WTC11 (cell line): Measurements from ENCODE around the gene DNM1L. TPM values are rescaled to one million over a fixed set of nuclear protein-coding genes. Genes with fewer than 3 reads are reported as not detected.

Experiments used
- ATAC-seq: fragments of 200-7000 bp; cut with Tn5 transposase; 2 replicates; pipeline ENCODE4 v1.10.0; 2021; ENCODE audit warnings: mild to moderate bottlenecking, moderate library complexity
- CTCF ChIA-PET: fragments of 300-600 bp; sonication (Branson Sonifier 250); formaldehyde crosslinking; loops from one replicate; lab custom pipeline; 2021; ENCODE audit warnings: antibody characterized with exemption; lab: Charles Lee
- POLR2A ChIA-PET: fragments of 350-600 bp; sonication (Branson Sonifier 250); formaldehyde crosslinking; loops from one replicate; lab custom pipeline; 2021; ENCODE audit warnings: antibody characterized with exemption; lab: Charles Lee
- DNase-seq: peaks from one replicate; pipeline ENCODE4 v3.0.0; 2021; ENCODE audit warnings: low spot score
- H3K27ac Mint-ChIP-seq: 2 replicates; pipeline ENCODE4 v1.8.0; 2021; ENCODE audit warnings: mixed read lengths
- H3K27me3 Mint-ChIP-seq: 2 replicates; pipeline ENCODE4 v1.8.0; 2021; ENCODE audit warnings: low read depth, mild to moderate bottlenecking, moderate library complexity, mixed read lengths
- H3K36me3 Mint-ChIP-seq: 2 replicates; pipeline ENCODE4 v1.8.0; 2021; ENCODE audit warnings: mixed read lengths
- H3K4me1 Mint-ChIP-seq: 2 replicates; pipeline ENCODE4 v1.8.0; 2022; ENCODE audit warnings: mixed read lengths
- H3K4me3 Mint-ChIP-seq: 2 replicates; pipeline ENCODE4 v1.8.0; 2021; ENCODE audit warnings: mild to moderate bottlenecking, moderate library complexity, mixed read lengths
- H3K9me3 Mint-ChIP-seq: 2 replicates; pipeline ENCODE4 v1.8.0; 2021; ENCODE audit warnings: mixed read lengths
- CREB1 ChIP-seq: sonication (generic); formaldehyde crosslinking; IDR thresholded peaks from 2 replicates; pipeline ENCODE4 v1.8.0; 2023; ENCODE audit warnings: mild to moderate bottlenecking, missing genetic modification reagents
- CREM ChIP-seq: sonication (generic); formaldehyde crosslinking; IDR thresholded peaks from 2 replicates; pipeline ENCODE4 v1.8.1; 2022; ENCODE audit warnings: mild to moderate bottlenecking, missing genetic modification reagents, moderate library complexity
- ELF4 ChIP-seq: sonication (generic); formaldehyde crosslinking; IDR thresholded peaks from 2 replicates; pipeline ENCODE4 v1.8.1; 2022; ENCODE audit warnings: low read depth, mild to moderate bottlenecking, moderate library complexity, missing genetic modification reagents
- EMX1 ChIP-seq: fragments of 250-450 bp; sonication (Bioruptor Pico); IDR thresholded peaks from 2 replicates; pipeline ENCODE4 v1.8.0; 2021; ENCODE audit warnings: mild to moderate bottlenecking
- ETV6 ChIP-seq: sonication (generic); formaldehyde crosslinking; IDR thresholded peaks from 2 replicates; pipeline ENCODE4 v1.8.1; 2022; ENCODE audit warnings: mild to moderate bottlenecking, missing genetic modification reagents
- GRHL2 ChIP-seq: fragments of 250-450 bp; sonication (Bioruptor Pico); IDR thresholded peaks from 2 replicates; pipeline ENCODE4 v1.8.0; 2022; ENCODE audit warnings: mild to moderate bottlenecking, moderate library complexity; ENCODE audit not compliant: insufficient replicate concordance, severe bottlenecking
- MYBL2 ChIP-seq: sonication (generic); formaldehyde crosslinking; IDR thresholded peaks from 2 replicates; pipeline ENCODE4 v1.8.1; 2023; ENCODE audit warnings: mild to moderate bottlenecking, moderate library complexity, missing genetic modification reagents
- NR2C2 ChIP-seq: sonication (generic); formaldehyde crosslinking; IDR thresholded peaks from 2 replicates; pipeline ENCODE4 v1.8.0; 2022; ENCODE audit warnings: mild to moderate bottlenecking, missing genetic modification reagents
- SOX15 ChIP-seq: fragments of 250-450 bp; sonication (Bioruptor Pico); IDR thresholded peaks from 2 replicates; pipeline ENCODE4 v1.9.0; 2021; ENCODE audit warnings: mild to moderate bottlenecking
- TP53 ChIP-seq: sonication (generic); formaldehyde crosslinking; IDR thresholded peaks from 2 replicates; pipeline ENCODE4 v1.8.1; 2023; ENCODE audit warnings: mild to moderate bottlenecking, missing genetic modification reagents
- ZNF396 ChIP-seq: fragments of 250-450 bp; sonication (Bioruptor Pico); IDR thresholded peaks from 2 replicates; pipeline ENCODE4 v1.8.0; 2021; ENCODE audit warnings: mild to moderate bottlenecking, moderate library complexity, borderline replicate concordance
- ZNF416 ChIP-seq: fragments of 250-450 bp; sonication (Bioruptor Pico); IDR thresholded peaks from 2 replicates; pipeline ENCODE4 v1.9.0; 2021; ENCODE audit warnings: mild to moderate bottlenecking, inconsistent platforms
- total RNA-seq: library from RNA; stranded (reverse); gene quantifications from 3 replicates; pipeline ENCODE4 v1.2.3, GENCODE V29; 2021
- TF ChIP-seq, protein P1 (sequence below): fragments of 200-600 bp; IDR thresholded peaks from 2 replicates; pipeline ENCODE4 v1.8.0; 2022; ENCODE audit warnings: antibody characterized with exemption
- TF ChIP-seq, protein P2 (sequence below): sonication (generic); formaldehyde crosslinking; IDR thresholded peaks from 2 replicates; pipeline ENCODE4 v1.8.1; 2023; ENCODE audit warnings: mild to moderate bottlenecking, missing genetic modification reagents
- TF ChIP-seq, protein P3 (sequence below): fragments of 250-450 bp; sonication (Bioruptor Pico); IDR thresholded peaks from 2 replicates; pipeline ENCODE4 v1.9.0; 2021; ENCODE audit warnings: mild to moderate bottlenecking, borderline replicate concordance
- TF ChIP-seq, protein P4 (sequence below): sonication (generic); formaldehyde crosslinking; IDR thresholded peaks from 2 replicates; pipeline ENCODE4 v1.8.0; 2022; ENCODE audit warnings: mild to moderate bottlenecking, missing genetic modification reagents
- TF ChIP-seq, protein P5 (sequence below): sonication (generic); formaldehyde crosslinking; IDR thresholded peaks from 2 replicates; pipeline ENCODE4 v1.8.1; 2022; ENCODE audit warnings: missing genetic modification reagents, borderline replicate concordance
- TF ChIP-seq, protein P6 (sequence below): sonication (generic); formaldehyde crosslinking; IDR thresholded peaks from 2 replicates; pipeline ENCODE4 v1.8.1; 2023; ENCODE audit warnings: mild to moderate bottlenecking, missing genetic modification reagents, moderate library complexity
- TF ChIP-seq, protein P7 (sequence below): fragments of 250-450 bp; sonication (Bioruptor Pico); IDR thresholded peaks from 2 replicates; pipeline ENCODE4 v1.8.0; 2021; ENCODE audit warnings: mild to moderate bottlenecking
- TF ChIP-seq, protein P8 (sequence below): fragments of 250-450 bp; sonication (Bioruptor Pico); IDR thresholded peaks from 2 replicates; pipeline ENCODE4 v1.9.0; 2021; ENCODE audit warnings: mild to moderate bottlenecking

The DNM1L gene
- total RNA-seq, 1 experiment from 2014 or later, result 74.3 TPM

DNA sequence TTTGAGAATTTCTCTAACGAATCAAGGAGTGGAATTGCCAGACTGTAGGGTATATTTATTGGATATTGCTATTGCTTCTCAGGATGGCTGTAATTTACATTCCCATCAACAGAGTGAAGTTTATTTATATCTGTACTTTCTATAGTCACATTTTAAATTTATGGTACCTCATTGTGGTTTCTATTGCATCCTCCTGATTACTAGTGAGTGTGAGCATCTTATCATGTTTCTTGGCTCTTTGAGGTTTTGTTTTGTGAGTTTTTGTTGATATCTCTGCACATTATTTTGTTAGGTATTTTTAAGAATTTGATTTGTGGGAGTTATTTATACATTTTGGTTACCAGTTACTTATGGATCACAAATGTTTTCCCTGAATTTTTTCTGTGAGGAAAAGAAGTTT, 13.9 kb downstream of the DNM1L start:
- DNase-seq, result no peak
- no peak for TF ChIP-seq CREM (CRISPR knock-in tag)
- no peak for TF ChIP-seq ELF4
- TF ChIP-seq CREB1, result no peak
- TF ChIP-seq ZNF396 (CRISPR knock-in tag), result no peak
- TF ChIP-seq, protein P1, sequence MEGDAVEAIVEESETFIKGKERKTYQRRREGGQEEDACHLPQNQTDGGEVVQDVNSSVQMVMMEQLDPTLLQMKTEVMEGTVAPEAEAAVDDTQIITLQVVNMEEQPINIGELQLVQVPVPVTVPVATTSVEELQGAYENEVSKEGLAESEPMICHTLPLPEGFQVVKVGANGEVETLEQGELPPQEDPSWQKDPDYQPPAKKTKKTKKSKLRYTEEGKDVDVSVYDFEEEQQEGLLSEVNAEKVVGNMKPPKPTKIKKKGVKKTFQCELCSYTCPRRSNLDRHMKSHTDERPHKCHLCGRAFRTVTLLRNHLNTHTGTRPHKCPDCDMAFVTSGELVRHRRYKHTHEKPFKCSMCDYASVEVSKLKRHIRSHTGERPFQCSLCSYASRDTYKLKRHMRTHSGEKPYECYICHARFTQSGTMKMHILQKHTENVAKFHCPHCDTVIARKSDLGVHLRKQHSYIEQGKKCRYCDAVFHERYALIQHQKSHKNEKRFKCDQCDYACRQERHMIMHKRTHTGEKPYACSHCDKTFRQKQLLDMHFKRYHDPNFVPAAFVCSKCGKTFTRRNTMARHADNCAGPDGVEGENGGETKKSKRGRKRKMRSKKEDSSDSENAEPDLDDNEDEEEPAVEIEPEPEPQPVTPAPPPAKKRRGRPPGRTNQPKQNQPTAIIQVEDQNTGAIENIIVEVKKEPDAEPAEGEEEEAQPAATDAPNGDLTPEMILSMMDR, result no peak
- TF ChIP-seq, all 79 proteins: peak for 0
- Mint-ChIP-seq H3K4me3 (no peak overlapping the region), H3K4me1 (peaks cover 49% of the 10 kb centered on the region), H3K36me3 (peaks cover 42% of the 10 kb centered on the region), H3K27ac (no peak overlapping the region), H3K27me3 (no peaks in the 10 kb centered on the region), H3K9me3 (peaks cover 22% of the 10 kb centered on the region)
- CTCF ChIA-PET, result no interaction called here
- POLR2A ChIA-PET, result no interaction called here
- no peak for ATAC-seq

DNA sequence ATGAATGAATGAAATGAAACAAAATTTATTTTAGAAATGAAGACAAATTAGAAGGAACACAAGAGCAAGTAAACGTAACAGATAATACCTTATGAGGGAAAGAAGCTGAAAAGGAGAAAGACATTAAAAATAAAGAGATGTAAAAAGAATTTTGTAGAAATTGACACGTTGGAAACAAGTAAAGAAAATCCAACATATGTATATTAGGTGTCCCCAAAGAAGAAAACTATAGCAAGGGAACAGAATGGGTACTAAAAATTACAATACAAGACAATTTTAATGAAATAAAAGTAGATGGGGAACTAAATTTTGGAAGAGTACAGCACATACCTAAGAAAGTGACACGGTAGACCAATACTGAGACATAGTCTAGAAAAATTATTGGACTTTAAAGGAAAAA, 16.7 kb downstream of the DNM1L start:
- ATAC-seq (no peak), DNase-seq (no peak)
- Mint-ChIP-seq H3K9me3 (peaks cover 18% of the 10 kb centered on the region), H3K36me3 (peaks cover 38% of the 10 kb centered on the region), H3K4me1 (peaks cover 32% of the 10 kb centered on the region), H3K4me3 (no peak overlapping the region), H3K27ac (no peak overlapping the region), H3K27me3 (no peaks in the 10 kb centered on the region)
- CTCF ChIA-PET, result no interaction called here
- TF ChIP-seq MYBL2 (no peak), ETV6 (CRISPR knock-in tag) (no peak), CREM (CRISPR knock-in tag) (no peak), NR2C2 (no peak), ZNF416 (no peak), SOX15 (no peak), GRHL2 (CRISPR knock-in tag) (no peak), EMX1 (CRISPR knock-in tag) (no peak), TP53 (CRISPR knock-in tag) (no peak)
- TF ChIP-seq, protein P2, sequence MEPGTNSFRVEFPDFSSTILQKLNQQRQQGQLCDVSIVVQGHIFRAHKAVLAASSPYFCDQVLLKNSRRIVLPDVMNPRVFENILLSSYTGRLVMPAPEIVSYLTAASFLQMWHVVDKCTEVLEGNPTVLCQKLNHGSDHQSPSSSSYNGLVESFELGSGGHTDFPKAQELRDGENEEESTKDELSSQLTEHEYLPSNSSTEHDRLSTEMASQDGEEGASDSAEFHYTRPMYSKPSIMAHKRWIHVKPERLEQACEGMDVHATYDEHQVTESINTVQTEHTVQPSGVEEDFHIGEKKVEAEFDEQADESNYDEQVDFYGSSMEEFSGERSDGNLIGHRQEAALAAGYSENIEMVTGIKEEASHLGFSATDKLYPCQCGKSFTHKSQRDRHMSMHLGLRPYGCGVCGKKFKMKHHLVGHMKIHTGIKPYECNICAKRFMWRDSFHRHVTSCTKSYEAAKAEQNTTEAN (CRISPR knock-in tag), result no peak
- TF ChIP-seq, protein P3, sequence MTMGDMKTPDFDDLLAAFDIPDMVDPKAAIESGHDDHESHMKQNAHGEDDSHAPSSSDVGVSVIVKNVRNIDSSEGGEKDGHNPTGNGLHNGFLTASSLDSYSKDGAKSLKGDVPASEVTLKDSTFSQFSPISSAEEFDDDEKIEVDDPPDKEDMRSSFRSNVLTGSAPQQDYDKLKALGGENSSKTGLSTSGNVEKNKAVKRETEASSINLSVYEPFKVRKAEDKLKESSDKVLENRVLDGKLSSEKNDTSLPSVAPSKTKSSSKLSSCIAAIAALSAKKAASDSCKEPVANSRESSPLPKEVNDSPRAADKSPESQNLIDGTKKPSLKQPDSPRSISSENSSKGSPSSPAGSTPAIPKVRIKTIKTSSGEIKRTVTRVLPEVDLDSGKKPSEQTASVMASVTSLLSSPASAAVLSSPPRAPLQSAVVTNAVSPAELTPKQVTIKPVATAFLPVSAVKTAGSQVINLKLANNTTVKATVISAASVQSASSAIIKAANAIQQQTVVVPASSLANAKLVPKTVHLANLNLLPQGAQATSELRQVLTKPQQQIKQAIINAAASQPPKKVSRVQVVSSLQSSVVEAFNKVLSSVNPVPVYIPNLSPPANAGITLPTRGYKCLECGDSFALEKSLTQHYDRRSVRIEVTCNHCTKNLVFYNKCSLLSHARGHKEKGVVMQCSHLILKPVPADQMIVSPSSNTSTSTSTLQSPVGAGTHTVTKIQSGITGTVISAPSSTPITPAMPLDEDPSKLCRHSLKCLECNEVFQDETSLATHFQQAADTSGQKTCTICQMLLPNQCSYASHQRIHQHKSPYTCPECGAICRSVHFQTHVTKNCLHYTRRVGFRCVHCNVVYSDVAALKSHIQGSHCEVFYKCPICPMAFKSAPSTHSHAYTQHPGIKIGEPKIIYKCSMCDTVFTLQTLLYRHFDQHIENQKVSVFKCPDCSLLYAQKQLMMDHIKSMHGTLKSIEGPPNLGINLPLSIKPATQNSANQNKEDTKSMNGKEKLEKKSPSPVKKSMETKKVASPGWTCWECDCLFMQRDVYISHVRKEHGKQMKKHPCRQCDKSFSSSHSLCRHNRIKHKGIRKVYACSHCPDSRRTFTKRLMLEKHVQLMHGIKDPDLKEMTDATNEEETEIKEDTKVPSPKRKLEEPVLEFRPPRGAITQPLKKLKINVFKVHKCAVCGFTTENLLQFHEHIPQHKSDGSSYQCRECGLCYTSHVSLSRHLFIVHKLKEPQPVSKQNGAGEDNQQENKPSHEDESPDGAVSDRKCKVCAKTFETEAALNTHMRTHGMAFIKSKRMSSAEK (CRISPR knock-in tag), result no peak
- TF ChIP-seq, protein P4, sequence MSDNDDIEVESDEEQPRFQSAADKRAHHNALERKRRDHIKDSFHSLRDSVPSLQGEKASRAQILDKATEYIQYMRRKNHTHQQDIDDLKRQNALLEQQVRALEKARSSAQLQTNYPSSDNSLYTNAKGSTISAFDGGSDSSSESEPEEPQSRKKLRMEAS (CRISPR knock-in tag), result no peak
- TF ChIP-seq, protein P5, sequence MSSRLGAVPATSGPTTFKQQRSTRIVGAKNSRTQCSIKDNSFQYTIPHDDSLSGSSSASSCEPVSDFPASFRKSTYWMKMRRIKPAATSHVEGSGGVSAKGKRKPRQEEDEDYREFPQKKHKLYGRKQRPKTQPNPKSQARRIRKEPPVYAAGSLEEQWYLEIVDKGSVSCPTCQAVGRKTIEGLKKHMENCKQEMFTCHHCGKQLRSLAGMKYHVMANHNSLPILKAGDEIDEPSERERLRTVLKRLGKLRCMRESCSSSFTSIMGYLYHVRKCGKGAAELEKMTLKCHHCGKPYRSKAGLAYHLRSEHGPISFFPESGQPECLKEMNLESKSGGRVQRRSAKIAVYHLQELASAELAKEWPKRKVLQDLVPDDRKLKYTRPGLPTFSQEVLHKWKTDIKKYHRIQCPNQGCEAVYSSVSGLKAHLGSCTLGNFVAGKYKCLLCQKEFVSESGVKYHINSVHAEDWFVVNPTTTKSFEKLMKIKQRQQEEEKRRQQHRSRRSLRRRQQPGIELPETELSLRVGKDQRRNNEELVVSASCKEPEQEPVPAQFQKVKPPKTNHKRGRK, result no peak
- TF ChIP-seq, protein P6, sequence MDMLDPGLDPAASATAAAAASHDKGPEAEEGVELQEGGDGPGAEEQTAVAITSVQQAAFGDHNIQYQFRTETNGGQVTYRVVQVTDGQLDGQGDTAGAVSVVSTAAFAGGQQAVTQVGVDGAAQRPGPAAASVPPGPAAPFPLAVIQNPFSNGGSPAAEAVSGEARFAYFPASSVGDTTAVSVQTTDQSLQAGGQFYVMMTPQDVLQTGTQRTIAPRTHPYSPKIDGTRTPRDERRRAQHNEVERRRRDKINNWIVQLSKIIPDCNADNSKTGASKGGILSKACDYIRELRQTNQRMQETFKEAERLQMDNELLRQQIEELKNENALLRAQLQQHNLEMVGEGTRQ (CRISPR knock-in tag), result no peak
- TF ChIP-seq, protein P7, sequence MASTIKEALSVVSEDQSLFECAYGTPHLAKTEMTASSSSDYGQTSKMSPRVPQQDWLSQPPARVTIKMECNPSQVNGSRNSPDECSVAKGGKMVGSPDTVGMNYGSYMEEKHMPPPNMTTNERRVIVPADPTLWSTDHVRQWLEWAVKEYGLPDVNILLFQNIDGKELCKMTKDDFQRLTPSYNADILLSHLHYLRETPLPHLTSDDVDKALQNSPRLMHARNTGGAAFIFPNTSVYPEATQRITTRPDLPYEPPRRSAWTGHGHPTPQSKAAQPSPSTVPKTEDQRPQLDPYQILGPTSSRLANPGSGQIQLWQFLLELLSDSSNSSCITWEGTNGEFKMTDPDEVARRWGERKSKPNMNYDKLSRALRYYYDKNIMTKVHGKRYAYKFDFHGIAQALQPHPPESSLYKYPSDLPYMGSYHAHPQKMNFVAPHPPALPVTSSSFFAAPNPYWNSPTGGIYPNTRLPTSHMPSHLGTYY (CRISPR knock-in tag), result no peak
- TF ChIP-seq, protein P8, sequence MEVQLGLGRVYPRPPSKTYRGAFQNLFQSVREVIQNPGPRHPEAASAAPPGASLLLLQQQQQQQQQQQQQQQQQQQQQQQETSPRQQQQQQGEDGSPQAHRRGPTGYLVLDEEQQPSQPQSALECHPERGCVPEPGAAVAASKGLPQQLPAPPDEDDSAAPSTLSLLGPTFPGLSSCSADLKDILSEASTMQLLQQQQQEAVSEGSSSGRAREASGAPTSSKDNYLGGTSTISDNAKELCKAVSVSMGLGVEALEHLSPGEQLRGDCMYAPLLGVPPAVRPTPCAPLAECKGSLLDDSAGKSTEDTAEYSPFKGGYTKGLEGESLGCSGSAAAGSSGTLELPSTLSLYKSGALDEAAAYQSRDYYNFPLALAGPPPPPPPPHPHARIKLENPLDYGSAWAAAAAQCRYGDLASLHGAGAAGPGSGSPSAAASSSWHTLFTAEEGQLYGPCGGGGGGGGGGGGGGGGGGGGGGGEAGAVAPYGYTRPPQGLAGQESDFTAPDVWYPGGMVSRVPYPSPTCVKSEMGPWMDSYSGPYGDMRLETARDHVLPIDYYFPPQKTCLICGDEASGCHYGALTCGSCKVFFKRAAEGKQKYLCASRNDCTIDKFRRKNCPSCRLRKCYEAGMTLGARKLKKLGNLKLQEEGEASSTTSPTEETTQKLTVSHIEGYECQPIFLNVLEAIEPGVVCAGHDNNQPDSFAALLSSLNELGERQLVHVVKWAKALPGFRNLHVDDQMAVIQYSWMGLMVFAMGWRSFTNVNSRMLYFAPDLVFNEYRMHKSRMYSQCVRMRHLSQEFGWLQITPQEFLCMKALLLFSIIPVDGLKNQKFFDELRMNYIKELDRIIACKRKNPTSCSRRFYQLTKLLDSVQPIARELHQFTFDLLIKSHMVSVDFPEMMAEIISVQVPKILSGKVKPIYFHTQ (CRISPR knock-in tag), result no peak
- POLR2A ChIA-PET, result no interaction called here
